ENCODE measurements around the gene ALG14. TPM values are rescaled to one million over a fixed set of nuclear protein-coding genes. Genes with fewer than 3 reads are reported as not detected.
"Not testable (repeated sequence)": the region's sequence is repeated elsewhere in the genome, so short reads cannot be mapped to it uniquely, and the experiment has no call there.

The ALG14 gene
- total RNA-seq, 2 experiments from 2014 or later: 1.8 to 2.1 TPM

DNA sequence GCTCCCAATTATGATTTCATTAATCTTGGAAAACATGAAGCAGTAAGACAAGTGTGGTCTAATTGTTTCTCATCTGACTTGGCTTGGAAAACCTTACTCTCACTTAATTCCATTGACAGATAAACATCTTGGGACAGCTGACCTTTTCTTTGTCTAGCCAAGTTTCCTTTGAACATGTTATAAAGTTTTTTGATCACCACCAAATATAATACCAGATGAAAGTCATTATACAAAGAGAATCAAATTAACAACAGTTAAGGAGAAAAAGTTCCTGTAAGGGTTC lies 50.2 kb downstream of the ALG14 start:
- Mint-ChIP-seq H3K4me1 (no peaks in the 10 kb centered on the region), H3K4me3 (no peak overlapping the region), H3K27ac (no peak overlapping the region), H3K36me3 (no peaks in the 10 kb centered on the region), H3K27me3 (no peaks in the 10 kb centered on the region), H3K9me3 (no peaks in the 10 kb centered on the region)
- ATAC-seq (ENCODE audit: low read depth) (no peak), DNase-seq (no peak)
- POLR2A ChIA-PET: no interaction called here

DNA sequence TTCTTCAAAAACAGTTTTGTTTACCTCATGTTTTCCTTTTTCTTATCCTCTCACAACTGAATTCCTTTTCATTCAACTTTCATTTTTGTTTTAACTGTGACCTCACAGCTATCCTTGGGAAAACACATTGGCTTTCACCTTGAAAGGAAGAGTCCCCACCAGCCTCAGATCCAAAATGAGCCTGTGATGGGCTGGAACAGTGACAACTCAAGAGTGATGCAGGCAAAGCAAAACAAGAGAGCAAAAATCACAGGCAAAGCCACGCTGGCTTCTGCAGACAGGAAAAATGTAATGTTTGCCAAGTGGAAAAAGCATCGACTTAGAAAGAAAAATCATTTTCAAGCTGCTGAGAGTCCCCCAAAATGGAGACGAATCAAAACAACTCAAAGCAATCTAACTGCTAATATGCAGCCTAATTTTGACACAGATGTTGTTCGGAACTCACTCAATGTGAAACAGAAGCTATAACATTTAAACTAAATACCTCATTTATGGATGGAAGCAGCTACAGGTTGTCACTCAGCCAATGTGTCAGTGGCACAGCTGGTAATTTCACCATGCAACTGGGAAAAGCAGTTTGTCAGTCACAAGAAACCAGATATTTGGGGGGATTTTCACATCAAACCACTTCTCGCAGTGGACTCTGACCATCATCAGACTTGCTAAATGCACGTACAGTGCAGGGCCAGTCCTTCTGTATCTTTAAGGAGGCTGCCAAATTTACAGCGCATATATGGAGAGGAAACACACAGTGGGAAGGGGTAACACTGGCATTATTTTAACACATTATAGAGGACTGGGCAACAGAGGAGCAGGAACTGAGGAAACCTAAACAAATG lies 50.7 kb downstream of the ALG14 start:
- DNase-seq (no peak), ATAC-seq (ENCODE audit: low read depth) (no peak)
- POLR2A ChIA-PET: no interaction called here
- no peak overlapping the region for H3K27ac Mint-ChIP-seq
- H3K27me3 Mint-ChIP-seq: no peaks in the 10 kb centered on the region
- H3K4me1 Mint-ChIP-seq: no peaks in the 10 kb centered on the region
- H3K9me3 Mint-ChIP-seq: no peaks in the 10 kb centered on the region
- no peak overlapping the region for H3K4me3 Mint-ChIP-seq
- H3K36me3 Mint-ChIP-seq: no peaks in the 10 kb centered on the region

DNA sequence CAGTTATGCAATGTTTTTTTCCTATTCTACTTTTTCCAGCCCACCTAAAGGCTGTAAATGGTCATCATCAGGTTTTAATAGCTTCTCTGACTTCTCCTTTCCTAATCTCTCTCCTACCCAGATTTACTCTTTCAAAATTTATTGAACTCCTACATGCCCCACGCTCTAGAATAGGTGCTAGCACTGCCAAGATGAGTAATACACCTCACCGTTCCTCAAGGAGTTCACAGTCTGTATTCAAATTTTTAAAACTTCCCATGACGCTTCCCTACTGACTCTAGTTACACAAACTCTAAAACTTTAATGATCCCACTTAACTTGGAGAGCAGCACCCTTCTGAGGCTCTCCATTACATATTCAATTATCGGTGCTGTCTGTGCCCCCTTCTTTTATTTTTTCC lies 51.6 kb downstream of the ALG14 start:
- POLR2A ChIA-PET: no interaction called here
- Mint-ChIP-seq H3K27me3 (no peaks in the 10 kb centered on the region), H3K4me3 (no peak overlapping the region), H3K9me3 (no peaks in the 10 kb centered on the region), H3K4me1 (no peaks in the 10 kb centered on the region), H3K36me3 (no peaks in the 10 kb centered on the region), H3K27ac (no peak overlapping the region)
- ATAC-seq (ENCODE audit: low read depth): no peak
- DNase-seq: no peak

DNA sequence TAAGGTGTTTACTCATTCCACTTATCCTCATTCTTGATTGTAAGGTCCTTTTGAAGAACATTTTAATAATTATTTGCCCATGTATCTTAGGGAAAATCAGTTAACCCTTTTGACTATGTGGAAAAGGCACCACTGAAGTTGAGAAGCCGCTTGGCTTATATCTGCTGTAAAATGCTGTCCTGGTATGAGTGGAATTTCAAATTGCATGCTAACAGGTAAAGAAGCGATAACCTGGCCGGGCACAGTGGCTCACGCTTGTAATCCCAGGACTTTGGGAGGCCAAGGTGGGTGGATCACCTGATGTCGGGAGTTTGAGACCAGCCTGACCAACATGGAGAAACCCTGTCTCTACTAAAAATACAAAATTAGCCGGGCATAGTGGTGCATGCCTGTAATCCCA lies 53.3 kb downstream of the ALG14 start:
- H3K9me3 Mint-ChIP-seq; H3K4me3 Mint-ChIP-seq; POLR2A ChIA-PET; H3K4me1 Mint-ChIP-seq; DNase-seq; H3K36me3 Mint-ChIP-seq; H3K27me3 Mint-ChIP-seq; ATAC-seq (ENCODE audit: low read depth); H3K27ac Mint-ChIP-seq: not testable (repeated sequence)

DNA sequence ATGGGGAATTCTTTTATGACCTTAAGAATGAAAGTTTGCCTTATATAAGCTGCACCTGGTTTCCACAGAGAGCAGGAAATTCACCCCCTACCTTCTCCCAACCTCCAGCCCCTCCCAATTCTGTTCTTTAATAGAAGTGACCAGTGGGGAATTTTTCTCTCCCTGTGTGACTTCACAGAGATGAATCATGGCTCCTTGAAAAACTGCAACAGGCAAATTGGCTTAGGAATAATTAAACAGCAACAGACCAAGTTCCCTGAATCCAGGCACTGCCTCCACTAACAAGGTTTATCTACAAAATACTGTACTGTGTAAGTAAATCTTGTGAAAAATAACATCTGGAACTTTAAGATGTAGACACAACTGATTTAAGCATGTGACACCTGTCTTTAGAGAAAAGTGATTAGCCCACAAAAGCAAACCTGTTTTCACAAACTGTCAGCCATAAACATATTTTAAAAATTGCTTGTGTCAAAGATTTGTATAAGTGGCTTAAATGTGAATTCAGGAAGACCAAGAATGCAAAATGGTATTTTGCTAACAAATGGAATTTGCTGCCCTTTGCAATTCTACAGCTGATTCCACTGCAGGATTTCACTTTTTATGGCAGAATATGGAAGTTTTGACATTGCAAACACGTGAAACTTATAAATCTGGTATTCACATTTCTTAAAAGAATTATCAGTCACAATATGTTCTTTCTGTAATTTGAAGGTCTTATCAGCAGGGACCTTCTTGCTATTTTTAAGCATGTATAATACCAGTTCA lies 54.0 kb downstream of the ALG14 start:
- ATAC-seq (ENCODE audit: low read depth) (no peak), DNase-seq (no peak)
- Mint-ChIP-seq H3K27ac (no peak overlapping the region), H3K36me3 (no peaks in the 10 kb centered on the region), H3K9me3 (no peaks in the 10 kb centered on the region), H3K4me1 (no peaks in the 10 kb centered on the region), H3K4me3 (no peak overlapping the region), H3K27me3 (no peaks in the 10 kb centered on the region)
- POLR2A ChIA-PET: no interaction called here

DNA sequence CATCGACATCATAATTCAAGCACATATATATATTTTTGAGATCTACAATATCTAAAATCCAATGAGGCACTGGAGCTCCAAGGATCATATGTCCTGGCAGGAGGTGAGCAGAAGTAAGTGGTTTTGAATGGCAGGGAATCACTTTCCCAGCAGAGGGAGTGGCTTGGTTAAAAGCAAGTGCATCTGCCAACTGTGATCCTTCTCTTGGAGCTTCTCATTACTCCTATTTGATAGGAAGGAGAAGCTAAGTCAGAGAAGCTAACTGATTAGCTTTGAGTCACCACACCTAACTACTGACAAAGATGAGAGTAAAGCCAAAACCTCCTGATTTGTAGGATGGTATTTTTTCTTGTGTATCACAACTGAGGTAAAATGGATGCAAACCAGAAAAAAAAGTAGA lies 55.0 kb downstream of the ALG14 start:
- Mint-ChIP-seq H3K4me3 (no peak overlapping the region), H3K27me3 (no peaks in the 10 kb centered on the region), H3K36me3 (no peaks in the 10 kb centered on the region), H3K9me3 (no peaks in the 10 kb centered on the region), H3K27ac (no peak overlapping the region), H3K4me1 (no peaks in the 10 kb centered on the region)
- POLR2A ChIA-PET: no interaction called here
- no peak for ATAC-seq (ENCODE audit: low read depth)
- no peak for DNase-seq

DNA sequence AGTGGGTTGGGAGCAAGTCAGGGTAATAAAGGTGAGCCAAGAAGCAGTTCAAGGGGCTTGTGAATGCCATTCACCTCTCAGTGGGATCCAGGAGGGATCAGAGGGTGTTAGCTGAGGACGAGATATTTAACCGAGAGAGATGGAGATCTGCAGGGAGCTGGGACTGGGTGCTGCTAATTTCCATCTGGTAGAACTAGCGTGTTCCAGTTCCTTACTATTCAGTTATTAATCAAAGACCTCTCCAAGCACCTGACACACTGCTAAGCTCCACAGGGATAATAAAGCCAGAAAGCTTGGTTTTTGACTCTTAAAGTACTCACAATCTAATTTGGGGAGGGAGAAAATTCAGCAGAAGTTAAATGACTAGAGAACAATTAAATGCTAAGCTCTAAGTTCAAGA lies 57.7 kb downstream of the ALG14 start:
- Mint-ChIP-seq H3K4me3 (no peak overlapping the region), H3K9me3 (no peaks in the 10 kb centered on the region), H3K4me1 (no peaks in the 10 kb centered on the region), H3K36me3 (no peaks in the 10 kb centered on the region), H3K27me3 (no peaks in the 10 kb centered on the region), H3K27ac (no peak overlapping the region)
- POLR2A ChIA-PET: no interaction called here
- DNase-seq (no peak), ATAC-seq (ENCODE audit: low read depth) (no peak)

DNA sequence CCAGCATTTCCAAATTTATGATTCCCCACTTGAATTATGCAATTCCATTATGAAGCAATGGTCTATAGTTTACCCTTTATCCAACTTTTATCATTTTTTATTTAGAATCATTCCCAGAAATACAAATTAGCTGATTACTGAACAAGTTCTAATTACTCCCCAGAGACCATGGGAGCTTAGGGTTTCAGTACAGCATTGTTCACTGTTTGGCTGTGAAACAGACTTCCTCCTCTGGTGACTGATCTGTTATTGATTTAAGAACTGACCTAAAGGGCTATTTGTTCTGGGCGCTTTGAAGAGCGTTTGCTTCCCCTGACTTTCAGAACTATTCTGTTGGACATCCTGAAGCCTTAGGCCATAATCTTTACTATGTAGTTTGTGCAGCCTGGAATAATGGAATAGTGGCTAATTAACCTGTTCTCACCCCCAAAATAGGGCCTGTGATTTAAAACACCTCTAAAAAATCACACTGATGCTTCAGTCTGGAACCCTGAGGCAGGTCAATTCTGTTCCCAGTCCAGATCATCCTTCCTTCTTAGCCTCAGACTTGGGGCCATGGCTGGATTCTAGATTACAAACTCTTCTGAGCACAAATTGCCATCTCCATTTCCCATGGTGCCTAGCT lies 58.7 kb downstream of the ALG14 start:
- H3K4me3 Mint-ChIP-seq: no peak overlapping the region
- H3K27me3 Mint-ChIP-seq: no peaks in the 10 kb centered on the region
- DNase-seq (no peak), ATAC-seq (ENCODE audit: low read depth) (no peak)
- no peaks in the 10 kb centered on the region for H3K4me1 Mint-ChIP-seq
- H3K9me3 Mint-ChIP-seq: no peaks in the 10 kb centered on the region
- no peak overlapping the region for H3K27ac Mint-ChIP-seq
- POLR2A ChIA-PET: no interaction called here
- H3K36me3 Mint-ChIP-seq: no peaks in the 10 kb centered on the region

DNA sequence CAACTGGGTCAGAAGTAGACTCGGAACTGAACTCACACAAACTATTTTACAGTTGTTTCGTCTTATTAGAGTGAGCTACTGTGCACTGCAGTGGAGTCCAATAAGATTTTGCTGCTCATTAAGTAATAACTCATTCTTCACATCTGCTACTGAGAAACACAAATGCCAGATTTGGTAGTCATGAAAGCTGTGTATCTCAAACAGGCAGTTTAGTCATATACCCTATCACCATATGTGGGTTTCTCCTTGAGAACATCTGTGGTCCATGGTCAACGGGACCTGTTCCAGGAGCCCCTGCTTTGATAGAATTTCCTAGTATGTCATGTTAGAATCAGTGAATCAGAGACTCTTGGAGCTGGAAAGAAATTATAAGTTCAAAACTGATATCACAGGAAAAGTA lies 60.4 kb downstream of the ALG14 start:
- DNase-seq (no peak), ATAC-seq (ENCODE audit: low read depth) (no peak)
- no peaks in the 10 kb centered on the region for H3K27me3 Mint-ChIP-seq
- H3K9me3 Mint-ChIP-seq: no peaks in the 10 kb centered on the region
- no peak overlapping the region for H3K4me3 Mint-ChIP-seq
- no peaks in the 10 kb centered on the region for H3K36me3 Mint-ChIP-seq
- H3K4me1 Mint-ChIP-seq: no peaks in the 10 kb centered on the region
- POLR2A ChIA-PET: no interaction called here
- no peak overlapping the region for H3K27ac Mint-ChIP-seq

DNA sequence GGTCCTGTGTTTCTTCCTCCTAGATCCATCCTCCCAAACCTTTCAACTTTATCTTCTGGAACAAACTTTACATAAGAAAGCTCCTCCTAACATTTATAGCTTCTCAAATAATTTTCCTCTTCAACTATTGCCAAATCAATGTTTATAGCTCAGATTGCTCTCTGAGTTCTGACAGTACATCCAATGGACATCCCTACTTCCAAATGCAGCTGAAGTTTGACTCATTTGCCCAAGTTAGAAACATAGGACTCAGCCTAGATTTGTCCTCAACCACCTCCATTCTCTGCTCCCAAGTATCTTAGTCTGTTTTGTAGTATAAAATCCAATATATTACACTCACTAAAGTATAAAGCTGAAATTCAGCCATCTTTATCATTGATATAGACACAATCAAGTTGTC lies 62.6 kb downstream of the ALG14 start:
- DNase-seq: no peak
- POLR2A ChIA-PET: no interaction called here
- ATAC-seq (ENCODE audit: low read depth): no peak
- H3K36me3 Mint-ChIP-seq: no peaks in the 10 kb centered on the region
- H3K9me3 Mint-ChIP-seq: peaks cover 1% of the 10 kb centered on the region
- H3K4me1 Mint-ChIP-seq: peaks cover 1% of the 10 kb centered on the region
- H3K27ac Mint-ChIP-seq: no peak overlapping the region
- H3K4me3 Mint-ChIP-seq: no peak overlapping the region
- H3K27me3 Mint-ChIP-seq: no peaks in the 10 kb centered on the region

DNA sequence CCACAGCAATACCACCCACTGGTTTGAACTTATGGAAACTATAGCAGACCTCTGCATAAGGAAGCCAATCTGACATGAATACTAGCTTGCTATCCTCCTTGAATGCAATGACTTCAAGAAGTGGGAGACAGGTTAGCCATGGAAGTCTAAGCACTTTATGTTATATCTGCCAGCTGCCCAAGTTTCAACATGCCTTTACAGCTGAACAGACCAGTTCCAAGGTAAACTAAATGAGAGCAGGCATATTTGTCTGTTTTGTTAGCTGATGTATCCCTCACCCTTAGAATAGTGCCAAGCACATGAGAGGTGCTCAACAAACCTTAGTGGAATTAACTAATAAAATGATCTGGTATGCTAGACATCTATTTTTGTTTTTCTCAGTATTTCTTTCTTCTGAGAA lies 65.1 kb downstream of the ALG14 start:
- Mint-ChIP-seq H3K4me3 (no peak overlapping the region), H3K9me3 (peaks cover 1% of the 10 kb centered on the region), H3K4me1 (peaks cover 1% of the 10 kb centered on the region), H3K27me3 (no peaks in the 10 kb centered on the region), H3K27ac (no peak overlapping the region), H3K36me3 (no peaks in the 10 kb centered on the region)
- no peak for ATAC-seq (ENCODE audit: low read depth)
- no peak for DNase-seq
- POLR2A ChIA-PET: no interaction called here

DNA sequence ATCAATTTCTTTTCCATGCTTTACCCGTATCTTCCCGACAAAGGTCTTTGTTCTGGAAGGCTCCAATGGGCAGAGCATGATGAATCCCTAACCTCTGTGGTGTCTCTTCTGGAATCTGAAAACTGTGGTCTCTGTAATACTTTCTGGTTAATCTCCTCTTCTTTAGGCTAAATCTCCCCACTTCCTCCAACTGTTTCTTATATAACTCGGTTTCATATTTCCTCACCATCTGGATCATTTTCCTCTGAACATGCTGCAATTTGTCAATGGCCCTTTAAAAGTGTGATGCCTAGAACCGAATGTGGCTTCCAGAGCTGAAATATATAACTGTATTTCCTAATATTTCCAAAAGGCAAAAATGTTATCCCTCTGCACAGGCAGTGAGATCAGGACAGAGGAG lies 66.1 kb downstream of the ALG14 start:
- no peak for DNase-seq
- H3K4me1 Mint-ChIP-seq: peaks cover 1% of the 10 kb centered on the region
- no peak overlapping the region for H3K27ac Mint-ChIP-seq
- H3K9me3 Mint-ChIP-seq: peaks cover 1% of the 10 kb centered on the region
- ATAC-seq (ENCODE audit: low read depth): no peak
- H3K27me3 Mint-ChIP-seq: no peaks in the 10 kb centered on the region
- H3K36me3 Mint-ChIP-seq: no peaks in the 10 kb centered on the region
- POLR2A ChIA-PET: no interaction called here
- no peak overlapping the region for H3K4me3 Mint-ChIP-seq

DNA sequence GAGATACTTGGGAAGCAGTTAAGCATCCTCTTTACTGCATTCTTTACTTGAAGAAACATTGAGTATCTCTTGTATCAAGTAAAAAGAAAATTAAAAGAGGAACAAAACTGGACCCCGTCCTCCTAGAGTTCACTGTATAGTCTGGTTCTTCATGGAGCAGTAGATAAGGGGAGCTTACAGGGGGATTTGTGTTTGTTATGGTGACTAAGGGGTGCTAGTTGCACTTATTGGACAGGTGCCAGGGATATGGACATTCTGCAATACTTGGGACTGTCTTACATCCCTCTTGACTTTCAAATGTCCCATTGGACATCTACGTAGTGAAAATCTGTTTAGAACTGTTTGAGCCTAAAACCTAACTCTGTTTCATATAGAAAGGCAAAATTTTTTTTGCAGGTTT lies 67.2 kb downstream of the ALG14 start:
- POLR2A ChIA-PET: no interaction called here
- DNase-seq (no peak), ATAC-seq (ENCODE audit: low read depth) (no peak)
- H3K36me3 Mint-ChIP-seq: no peaks in the 10 kb centered on the region
- H3K4me1 Mint-ChIP-seq: peaks cover 1% of the 10 kb centered on the region
- H3K9me3 Mint-ChIP-seq: peaks cover 1% of the 10 kb centered on the region
- H3K27me3 Mint-ChIP-seq: no peaks in the 10 kb centered on the region
- no peak overlapping the region for H3K27ac Mint-ChIP-seq
- H3K4me3 Mint-ChIP-seq: no peak overlapping the region

DNA sequence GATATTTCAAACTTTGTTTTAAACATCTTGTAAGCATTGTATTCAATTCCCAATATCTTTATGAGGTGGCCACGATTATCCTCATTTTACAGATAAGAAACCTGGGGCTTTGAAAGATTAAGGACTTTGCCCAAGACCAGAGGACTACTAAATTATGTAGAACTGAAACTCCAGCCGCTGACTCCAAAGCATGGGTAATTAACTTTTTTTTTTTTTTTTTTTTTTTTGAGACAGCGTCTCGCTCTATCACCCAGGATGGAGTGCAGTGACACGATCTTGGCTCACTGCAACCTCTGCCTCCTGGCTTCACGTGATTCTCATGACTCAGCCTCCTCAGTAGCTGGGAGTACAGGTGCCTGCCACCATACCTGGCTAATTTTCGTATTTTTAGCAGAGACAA lies 68.7 kb downstream of the ALG14 start:
- no peak for DNase-seq
- no peak overlapping the region for H3K27ac Mint-ChIP-seq
- peaks cover 1% of the 10 kb centered on the region for H3K9me3 Mint-ChIP-seq
- peaks cover 1% of the 10 kb centered on the region for H3K4me1 Mint-ChIP-seq
- no peaks in the 10 kb centered on the region for H3K36me3 Mint-ChIP-seq
- H3K4me3 Mint-ChIP-seq: no peak overlapping the region
- no peak for ATAC-seq (ENCODE audit: low read depth)
- peaks cover 1% of the 10 kb centered on the region for H3K27me3 Mint-ChIP-seq
- POLR2A ChIA-PET: no interaction called here
